ENCODE results near the gene ACTBL2. TPM values are rescaled to one million over a fixed set of nuclear protein-coding genes. Genes with fewer than 3 reads are reported as not detected.
A peak's percentile ranks its signal among the peaks of the same experiment; 100 is the strongest.
"Not testable (repeated sequence)": the region's sequence is repeated elsewhere in the genome, so short reads cannot be mapped to it uniquely, and the experiment has no call there.

Gene ACTBL2
- not detected for total RNA-seq

GRCh38 chr5:57482671-57483106 lies at the start of gene ACTBL2:
Gene ACTBL2, minus strand, starts transcription at chr5:57482811. Its CDS starts 104 bp downstream, at chr5:57482707.
- no peak for DNase-seq (ENCODE audit: low spot score in 2 of 2)
- FAIRE-seq: no peak

- no peak for FAIRE-seq
- no peak for DNase-seq (ENCODE audit: low spot score in 2 of 2)
These were observed 48.7 kb upstream of the ACTBL2 start for GRCh38 chr5:57531333-57531732.

- no peak for FAIRE-seq
- no peak for DNase-seq (ENCODE audit: low spot score in 2 of 2)
These were observed 47.3 kb upstream of the ACTBL2 start for GRCh38 chr5:57529864-57530263.

- FAIRE-seq (no peak), DNase-seq (ENCODE audit: low spot score in 2 of 2) (no peak)
These were observed 45.3 kb upstream of the ACTBL2 start for GRCh38 chr5:57527870-57528269.

GRCh38 chr5:57524348-57525060 lies 41.9 kb upstream of the ACTBL2 start:
- no peak for DNase-seq (ENCODE audit: low spot score in 2 of 2)
- no peak for FAIRE-seq

GRCh38 chr5:57522477-57522876 lies 39.9 kb upstream of the ACTBL2 start:
- not testable (repeated sequence) for FAIRE-seq; DNase-seq (ENCODE audit: low spot score in 2 of 2)

- FAIRE-seq; DNase-seq (ENCODE audit: low spot score in 2 of 2): not testable (repeated sequence)
These were observed 35.8 kb upstream of the ACTBL2 start for GRCh38 chr5:57518415-57518814.

GRCh38 chr5:57517250-57517649 lies 34.6 kb upstream of the ACTBL2 start:
- DNase-seq (ENCODE audit: low spot score in 2 of 2): no peak
- no peak for FAIRE-seq

GRCh38 chr5:57513785-57514184 lies 31.2 kb upstream of the ACTBL2 start:
- DNase-seq (ENCODE audit: low spot score in 2 of 2): no peak
- no peak for FAIRE-seq

- FAIRE-seq: no peak
- DNase-seq (ENCODE audit: low spot score in 2 of 2): no peak
These were observed 28.7 kb upstream of the ACTBL2 start for GRCh38 chr5:57511321-57511720.

GRCh38 chr5:57509501-57510260 lies 27.1 kb upstream of the ACTBL2 start:
- no peak for FAIRE-seq
- no peak for DNase-seq (ENCODE audit: low spot score in 2 of 2)

- no peak for DNase-seq (ENCODE audit: low spot score in 2 of 2)
- no peak for FAIRE-seq
These were observed 25.6 kb upstream of the ACTBL2 start for GRCh38 chr5:57508211-57508610.

GRCh38 chr5:57505272-57506200 lies 22.9 kb upstream of the ACTBL2 start:
- DNase-seq (ENCODE audit: low spot score in 2 of 2): no peak
- no peak for FAIRE-seq

GRCh38 chr5:57504357-57504756 lies 21.7 kb upstream of the ACTBL2 start:
- no peak for DNase-seq (ENCODE audit: low spot score in 2 of 2)
- no peak for FAIRE-seq

GRCh38 chr5:57503433-57503832 lies 20.8 kb upstream of the ACTBL2 start:
- no peak for FAIRE-seq
- DNase-seq (ENCODE audit: low spot score in 2 of 2): no peak

GRCh38 chr5:57501414-57502201 lies 19.0 kb upstream of the ACTBL2 start:
- DNase-seq (ENCODE audit: low spot score in 2 of 2) (no peak), FAIRE-seq (no peak)

- FAIRE-seq: no peak
- DNase-seq (ENCODE audit: low spot score in 2 of 2): peak; percentile 6 to 24
These were observed 16.8 kb upstream of the ACTBL2 start for GRCh38 chr5:57499262-57500050.

- no peak for FAIRE-seq
- no peak for DNase-seq (ENCODE audit: low spot score in 2 of 2)
These were observed 15.1 kb upstream of the ACTBL2 start for GRCh38 chr5:57497733-57498132.

All from frontal cortex (tissue), 4 donors.